SH-SY5Y (cell line): Measurements from ENCODE around the gene RAD52.

Experiments
- GATA2 ChIP-seq: IDR thresholded peaks from 2 replicates; pipeline ENCODE4 v1.6.1; 2011; ENCODE audit warnings: mild to moderate bottlenecking, low read depth, low read length
- GATA3 ChIP-seq: IDR thresholded peaks from 2 replicates; pipeline ENCODE4 v1.6.1; 2011; ENCODE audit warnings: low read depth, mild to moderate bottlenecking, low read length, moderate library complexity

DNA sequence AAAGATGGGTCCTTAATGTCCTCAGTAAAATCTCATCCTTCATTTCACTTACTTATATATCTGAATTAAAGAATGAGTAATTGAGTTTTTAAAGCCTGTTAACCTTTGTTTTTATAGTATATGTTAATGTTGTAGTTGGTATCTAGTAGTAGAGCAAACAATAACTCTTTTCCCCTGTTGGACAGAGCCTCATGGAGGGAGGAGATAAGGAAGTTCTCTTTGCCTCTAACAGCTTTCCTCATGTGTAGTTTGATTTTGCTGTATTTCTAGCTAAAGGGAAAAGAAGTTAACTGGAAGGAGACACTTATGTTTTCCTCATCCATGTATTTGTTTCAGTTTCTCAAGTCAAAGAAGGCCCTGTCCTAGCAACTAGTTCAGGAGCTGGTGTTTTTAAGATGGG is 55.3 kb downstream of the RAD52 start:
- TF ChIP-seq GATA2 (no peak), GATA3 (no peak)
